HG03432 (cell line): Measurements from ENCODE around the gene CENPV.
"Not testable (repeated sequence)": the region's sequence is repeated elsewhere in the genome, so short reads cannot be mapped to it uniquely, and the experiment has no call there.

Experiments used
- ATAC-seq: cut with Tn5 transposase; IDR thresholded peaks from one replicate; pipeline ENCODE4 v1.9.1; 2021; ENCODE audit warnings: mild to moderate bottlenecking, moderate library complexity; ENCODE audit not compliant: unreplicated experiment

The CENPV gene

GRCh38 chr17:16353317-16354174, at the start of gene CENPV:
TSS of gene CENPV (minus strand) at chr17:16353469. CDS start at chr17:16353436, 33 bp downstream.
- peak; percentile 78 for ATAC-seq

GRCh38 chr17:16398270-16399267, 45.3 kb upstream of the CENPV start:
- peak; percentile 72 for ATAC-seq

GRCh38 chr17:16396693-16397092, 43.4 kb upstream of the CENPV start:
- not testable (repeated sequence) for ATAC-seq

GRCh38 chr17:16395887-16396286, 42.6 kb upstream of the CENPV start:
- ATAC-seq = not testable (repeated sequence)

- ATAC-seq = not testable (repeated sequence)
Observed at GRCh38 chr17:16392491-16392890, 39.2 kb upstream of the CENPV start.

DNA sequence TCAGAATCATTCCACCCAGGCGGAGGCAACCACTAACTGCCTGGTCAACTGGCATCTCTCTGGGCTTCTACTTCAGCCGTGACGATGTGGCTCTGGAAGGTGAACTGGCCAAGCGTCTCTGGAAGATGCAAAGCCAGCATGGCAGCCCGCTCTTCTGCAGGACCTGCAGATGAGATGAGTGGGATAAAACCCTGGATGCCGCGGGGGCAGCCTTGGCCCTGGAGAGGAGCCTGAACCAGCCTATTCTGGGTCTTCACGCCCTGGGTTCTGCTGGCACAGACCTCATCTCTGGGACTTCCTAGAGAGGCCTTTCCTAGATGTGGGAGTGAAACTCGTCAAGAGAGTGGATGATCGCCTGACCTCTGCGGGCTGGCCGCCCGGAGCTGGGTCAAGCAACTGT, 38.2 kb upstream of the CENPV start:
- no peak for ATAC-seq

DNA sequence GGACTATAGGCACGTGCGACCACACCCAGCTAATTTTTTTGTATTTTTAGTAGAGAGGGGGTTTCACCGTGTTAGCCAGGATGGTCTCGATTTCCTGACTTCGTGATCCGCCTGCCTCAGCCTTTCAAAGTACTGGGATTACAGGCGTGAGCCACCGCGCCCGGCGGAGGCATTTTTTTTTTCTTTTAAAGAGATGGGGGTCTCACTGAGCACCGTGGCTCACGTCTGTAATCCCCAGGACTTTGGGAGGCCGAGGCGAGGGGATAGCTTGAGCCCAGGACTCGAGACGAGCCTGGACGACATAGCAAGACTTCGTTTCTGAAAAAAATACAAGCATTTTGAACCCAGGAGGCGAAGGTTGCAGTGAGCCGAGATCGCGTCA, 32.8 kb upstream of the CENPV start:
- not testable (repeated sequence) for ATAC-seq

DNA sequence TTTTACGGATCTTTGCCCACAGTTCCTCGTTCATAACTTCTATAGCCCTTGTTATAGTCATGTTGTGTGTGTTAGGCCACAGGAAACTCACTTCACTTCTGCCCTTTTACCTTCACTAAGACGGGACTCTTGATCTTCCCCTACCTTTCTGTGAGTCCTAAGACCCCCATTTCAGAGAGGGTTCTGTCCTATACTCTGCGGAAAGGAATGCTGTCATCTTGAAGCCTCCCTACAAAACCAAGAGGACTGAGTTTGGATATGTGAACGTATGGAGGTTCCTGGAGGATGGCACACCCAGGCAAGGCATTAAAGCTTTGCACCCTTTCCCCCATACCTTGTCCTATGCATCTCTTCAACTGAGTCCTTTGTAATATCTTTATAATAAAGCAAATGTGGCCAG, 31.3 kb upstream of the CENPV start:
- ATAC-seq = no peak

DNA sequence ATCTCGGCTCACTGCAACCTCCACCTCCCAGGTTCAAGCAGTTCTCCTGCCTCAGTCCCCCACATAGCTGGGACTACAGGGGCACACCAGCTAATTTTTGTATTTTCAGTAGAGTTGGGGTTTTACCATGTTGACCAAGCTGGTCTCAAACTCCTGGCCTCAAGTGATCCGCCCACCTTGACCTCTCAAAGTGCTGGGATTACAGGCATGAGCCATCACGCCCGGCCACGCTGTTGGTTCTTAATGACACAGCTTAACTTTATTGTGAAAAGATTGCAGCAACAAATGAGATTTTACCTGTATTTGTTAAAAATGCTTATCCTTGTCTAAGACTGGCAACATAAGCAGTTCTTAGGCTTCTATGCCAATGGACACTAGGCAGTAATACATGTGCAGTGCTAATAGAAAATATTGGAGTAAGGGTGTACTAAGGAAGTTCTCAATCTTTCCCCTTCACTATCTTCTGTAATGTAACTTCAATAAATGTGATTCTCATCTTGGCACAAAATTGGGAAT, 30.6 kb upstream of the CENPV start:
- no peak for ATAC-seq

GRCh38 chr17:16383216-16383615, 29.9 kb upstream of the CENPV start:
- no peak for ATAC-seq

DNA sequence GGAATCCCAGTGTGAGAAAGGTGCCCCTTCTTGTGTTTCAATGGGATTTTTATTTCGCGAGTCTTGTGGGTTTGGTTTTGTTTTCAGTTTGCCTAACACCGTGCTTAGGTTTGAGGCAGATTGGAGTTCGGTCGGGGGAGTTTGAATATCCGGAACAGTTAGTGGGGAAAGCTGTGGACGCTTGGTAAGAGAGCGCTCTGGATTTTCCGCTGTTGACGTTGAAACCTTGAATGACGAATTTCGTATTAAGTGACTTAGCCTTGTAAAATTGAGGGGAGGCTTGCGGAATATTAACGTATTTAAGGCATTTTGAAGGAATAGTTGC, 28.2 kb upstream of the CENPV start:
- ATAC-seq = peak; percentile 4

DNA sequence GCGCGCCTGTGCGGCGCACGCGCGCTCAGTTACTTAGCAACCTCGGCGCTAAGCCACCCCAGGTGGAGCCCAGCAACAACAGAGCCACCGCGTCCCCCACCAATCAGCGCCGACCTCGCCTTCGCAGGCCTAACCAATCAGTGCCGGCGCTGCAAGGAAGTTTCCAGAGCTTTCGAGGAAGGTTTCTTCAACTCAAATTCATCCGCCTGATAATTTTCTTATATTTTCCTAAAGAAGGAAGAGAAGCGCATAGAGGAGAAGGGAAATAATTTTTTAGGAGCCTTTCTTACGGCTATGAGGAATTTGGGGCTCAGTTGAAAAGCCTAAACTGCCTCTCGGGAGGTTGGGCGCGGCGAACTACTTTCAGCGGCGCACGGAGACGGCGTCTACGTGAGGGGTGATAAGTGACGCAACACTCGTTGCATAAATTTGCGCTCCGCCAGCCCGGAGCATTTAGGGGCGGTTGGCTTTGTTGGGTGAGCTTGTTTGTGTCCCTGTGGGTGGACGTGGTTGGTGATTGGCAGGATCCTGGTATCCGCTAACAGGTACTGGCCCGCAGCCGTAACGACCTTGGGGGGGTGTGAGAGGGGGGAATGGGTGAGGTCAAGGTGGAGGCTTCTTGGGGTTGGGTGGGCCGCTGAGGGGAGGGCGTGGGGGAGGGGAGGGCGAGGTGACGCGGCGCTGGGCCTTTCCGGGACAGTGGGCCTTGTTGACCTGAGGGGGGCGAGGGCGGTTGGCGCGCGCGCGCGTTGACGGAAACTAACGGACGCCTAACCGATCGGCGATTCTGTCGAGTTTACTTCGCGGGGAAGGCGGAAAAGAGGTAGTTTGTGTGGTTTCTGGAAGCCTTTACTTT, 27.6 kb upstream of the CENPV start, which contains the start of gene UBB:
UBB (plus strand) TSS at position 452 of the 856 bp plus-strand sequence. CDS start 817 bp downstream, outside the sequence.
- peak; percentile 95 for ATAC-seq

DNA sequence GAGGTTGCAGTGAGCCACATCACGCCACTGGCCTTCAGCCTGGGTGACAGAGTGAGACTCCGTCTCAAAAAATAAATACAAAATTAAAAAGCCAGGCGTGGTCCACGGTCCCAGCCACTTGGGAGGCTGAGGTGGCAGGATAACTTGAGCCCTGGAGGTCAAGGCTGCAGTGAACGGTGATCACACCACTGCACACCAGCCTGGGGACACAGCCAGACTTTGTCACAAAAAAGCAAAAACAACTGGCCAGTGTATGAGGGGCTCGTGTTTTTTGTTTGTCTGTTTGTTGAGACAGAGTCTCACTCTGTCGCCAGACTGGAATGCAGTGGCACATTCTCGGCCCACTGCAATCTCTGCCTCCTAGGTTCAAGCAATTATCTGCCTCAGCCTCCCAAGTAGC, 26.4 kb upstream of the CENPV start:
- ATAC-seq = no peak

DNA sequence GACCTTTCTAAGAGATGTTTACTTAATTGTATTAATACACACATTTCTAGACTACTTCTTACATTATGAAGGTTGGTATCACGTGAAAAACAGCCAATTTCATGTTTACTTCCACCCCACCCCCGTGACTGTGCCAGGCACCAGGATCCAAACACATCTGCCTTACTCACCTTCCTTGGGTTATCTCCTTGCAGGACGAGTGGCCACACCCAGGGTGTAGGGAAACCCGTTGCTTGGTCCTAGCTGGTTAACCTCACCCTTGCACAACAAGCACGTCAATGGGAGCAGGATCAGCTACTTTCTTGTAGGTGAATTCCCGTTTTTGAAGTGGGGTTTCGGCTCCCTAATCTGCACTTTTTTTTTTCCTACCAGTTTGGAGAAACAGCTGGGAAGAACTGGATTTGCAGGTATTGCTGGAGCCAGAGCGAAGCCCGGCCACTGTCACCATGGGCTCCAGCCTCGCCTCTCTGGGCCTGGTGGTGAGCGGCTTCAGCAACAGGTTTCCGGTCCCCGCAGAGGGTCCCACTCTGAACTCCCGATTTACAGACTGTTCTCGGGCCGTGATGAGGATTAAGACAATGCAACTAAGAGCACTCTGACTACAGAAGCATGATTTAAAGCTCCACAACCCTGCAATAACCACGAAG, 25.5 kb upstream of the CENPV start:
- ATAC-seq = no peak

- no peak for ATAC-seq
Observed at GRCh38 chr17:16377941-16378341, 24.7 kb upstream of the CENPV start.

DNA sequence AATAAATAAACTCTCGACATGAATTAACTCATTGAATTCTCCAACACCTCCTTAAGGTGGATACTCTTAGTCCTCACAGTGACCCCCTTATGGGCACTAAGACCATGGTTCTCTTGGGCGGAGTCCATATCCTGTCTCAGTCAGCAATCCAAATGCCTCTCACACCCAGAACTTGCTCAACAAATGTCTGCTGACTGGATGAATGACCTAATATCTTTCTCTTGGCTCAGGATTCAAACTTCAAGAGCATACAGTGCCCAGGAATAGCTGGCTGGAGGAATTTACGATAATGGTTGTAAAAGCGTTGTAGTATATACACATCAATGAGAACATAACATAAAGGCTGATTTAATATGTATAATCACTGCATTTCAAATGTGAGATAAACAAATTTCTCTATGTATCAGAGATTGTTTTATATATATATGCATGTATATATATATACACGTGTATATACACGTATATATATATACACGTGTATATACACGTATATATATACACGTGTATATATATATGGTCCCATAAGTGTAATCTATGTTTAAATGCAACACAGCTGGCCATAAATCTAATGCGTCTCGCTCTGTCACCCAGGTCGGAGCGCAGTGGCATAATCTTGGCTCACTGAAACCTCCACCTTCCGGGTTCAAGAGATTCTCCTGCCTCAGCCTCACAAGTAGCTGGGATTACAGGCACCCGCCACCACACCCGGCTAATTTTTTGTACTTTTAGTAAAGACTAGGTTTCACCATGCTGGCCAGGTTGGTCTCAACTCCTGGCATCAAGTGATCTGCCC, 21.1 kb upstream of the CENPV start:
- ATAC-seq = no peak

GRCh38 chr17:16371742-16372141, 18.5 kb upstream of the CENPV start:
- no peak for ATAC-seq

- no peak for ATAC-seq
Observed at GRCh38 chr17:16364625-16365024, 11.4 kb upstream of the CENPV start.
